ENCODE measurements around the gene PLCH1.

PLCH1 gene

DNA sequence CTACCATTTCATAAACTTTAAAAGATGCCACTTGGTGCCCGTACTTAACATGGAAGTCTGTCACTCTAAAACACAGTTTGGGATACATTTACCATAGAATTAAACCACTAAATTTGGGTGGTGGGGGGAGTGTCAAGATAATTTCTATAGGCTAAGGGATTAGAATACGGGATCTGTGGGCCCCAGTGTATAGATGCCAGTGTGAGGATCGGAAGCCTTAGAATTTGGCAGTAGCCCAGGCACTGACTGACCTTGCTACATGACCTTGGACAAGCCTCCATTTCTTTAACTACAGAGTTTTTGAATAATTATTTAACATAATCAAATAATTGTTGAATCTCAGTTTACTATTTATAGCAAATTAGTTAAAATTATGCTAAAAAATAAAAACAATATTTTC, 375.1 kb downstream of the PLCH1 start:
- no peak for DNase-seq

DNA sequence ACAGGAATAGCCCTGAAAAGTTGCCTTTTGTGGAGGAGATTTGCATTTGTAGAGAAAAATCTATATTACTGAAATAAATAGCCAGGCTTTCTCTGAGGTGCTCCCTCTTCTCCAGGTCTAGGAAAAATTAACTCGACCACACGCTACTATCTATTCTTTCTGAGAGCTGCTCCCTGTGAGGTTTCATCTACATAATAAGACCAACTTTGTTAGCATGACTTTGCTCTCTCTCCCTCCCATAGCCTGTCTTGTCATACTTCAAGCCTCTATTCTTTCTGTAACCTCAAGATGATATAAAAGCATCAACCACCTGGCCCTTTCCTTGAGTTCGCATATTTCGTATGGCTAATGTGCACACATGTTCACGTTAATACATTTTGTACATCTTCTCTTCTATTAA, 375.6 kb downstream of the PLCH1 start:
- DNase-seq: no peak

DNA sequence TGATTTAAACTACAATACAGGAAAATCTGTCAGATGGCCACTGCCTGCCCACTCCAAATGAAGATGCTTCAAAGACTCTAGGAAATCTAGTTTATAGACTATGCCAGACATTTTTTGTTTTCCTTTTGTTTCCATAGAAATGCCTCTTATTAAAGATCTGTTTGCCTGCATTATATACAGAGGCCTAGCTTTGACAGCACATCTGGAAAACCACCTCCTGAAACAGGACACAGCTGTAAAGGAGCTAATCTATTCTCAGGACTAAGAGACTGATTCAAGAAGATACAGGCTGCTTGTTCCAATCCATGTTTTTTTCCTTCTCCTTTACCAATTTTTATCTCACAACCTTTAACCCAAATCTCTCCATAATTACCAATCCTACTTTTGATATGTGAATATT, 376.1 kb downstream of the PLCH1 start:
- no peak for DNase-seq

GRCh38 chr3:155367506-155367905, 377.4 kb downstream of the PLCH1 start:
- DNase-seq: no peak

DNA sequence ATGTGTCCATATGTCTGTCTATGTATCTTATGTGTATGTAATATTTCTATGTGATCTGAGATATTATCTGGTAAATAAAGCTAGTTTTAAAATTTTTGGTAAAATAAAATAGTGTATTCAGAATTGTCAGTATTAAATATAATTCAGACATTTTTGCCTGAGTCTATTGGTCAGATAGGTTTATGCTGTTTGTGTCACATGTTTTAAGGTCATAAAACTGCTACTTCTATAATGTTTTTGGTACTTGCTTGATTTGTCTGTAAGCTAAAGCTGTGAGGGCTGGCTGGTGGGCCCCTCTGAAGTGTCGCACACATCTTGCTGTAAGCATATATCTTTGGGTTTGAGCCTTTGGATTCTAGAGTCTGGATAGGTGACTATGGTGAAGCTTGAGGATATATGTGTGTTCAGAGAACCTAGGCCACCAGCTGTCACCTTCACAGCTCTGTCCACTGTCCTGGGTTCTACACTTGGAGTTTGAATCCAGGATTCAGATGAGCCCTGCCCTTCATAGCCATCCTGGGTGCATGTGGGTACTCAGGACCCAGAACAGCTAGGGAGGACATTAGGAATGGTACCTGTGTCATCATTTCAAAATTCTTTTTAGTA, 379.6 kb downstream of the PLCH1 start:
- DNase-seq: no peak

GRCh38 chr3:155364492-155364891, 380.4 kb downstream of the PLCH1 start:
- DNase-seq: no peak

- no peak for DNase-seq
These were observed 381.2 kb downstream of the PLCH1 start for GRCh38 chr3:155363690-155364070.

GRCh38 chr3:155362808-155363689, 381.8 kb downstream of the PLCH1 start:
- DNase-seq: no peak

- DNase-seq: no peak
These were observed 384.6 kb downstream of the PLCH1 start for GRCh38 chr3:155360281-155360680.

DNA sequence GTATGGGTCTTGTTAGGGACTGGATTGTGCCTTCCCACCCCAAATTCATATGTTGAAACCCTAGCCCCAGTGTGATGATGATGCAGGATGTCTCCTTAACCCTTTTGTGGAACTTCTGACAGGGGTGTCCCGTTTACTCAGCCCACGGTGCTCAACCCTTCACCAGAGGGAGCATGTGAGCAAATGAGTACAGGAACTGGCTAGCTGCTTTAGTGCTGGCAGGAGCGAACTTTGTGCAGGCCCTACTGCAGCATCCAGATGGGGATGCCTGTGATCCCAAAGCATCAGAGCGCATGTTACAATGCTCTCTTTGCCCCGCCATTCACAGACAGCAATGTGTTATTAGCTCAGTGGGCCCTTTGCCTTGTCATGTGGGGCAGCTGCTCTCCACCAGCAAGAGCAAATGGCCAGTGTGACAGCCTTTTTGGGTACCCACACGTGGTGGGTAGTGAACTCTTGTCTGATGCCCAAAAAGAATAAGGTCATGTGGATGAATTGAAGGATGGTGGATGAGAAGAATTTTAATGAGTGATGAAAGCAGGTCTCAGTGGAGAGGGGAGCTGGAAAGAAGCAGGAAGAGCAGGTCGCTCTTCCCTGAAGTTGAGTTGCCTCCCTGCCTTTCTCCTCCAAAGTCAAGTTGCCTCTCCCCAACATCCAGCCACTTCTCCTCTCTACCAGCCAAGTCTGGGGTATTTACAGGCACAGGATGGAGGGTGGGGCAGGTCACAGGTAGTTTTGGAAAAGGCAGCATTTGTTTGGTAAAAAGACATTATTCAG, 388.1 kb downstream of the PLCH1 start:
- DNase-seq: no peak

- DNase-seq: no peak
These were observed 390.2 kb downstream of the PLCH1 start for GRCh38 chr3:155354658-155355057.

- DNase-seq: no peak
These were observed 391.9 kb downstream of the PLCH1 start for GRCh38 chr3:155352900-155353490.

- no peak for DNase-seq
These were observed 394.3 kb downstream of the PLCH1 start for GRCh38 chr3:155350571-155350970.

GRCh38 chr3:155347901-155348300, 397.0 kb downstream of the PLCH1 start:
- DNase-seq: no peak

GRCh38 chr3:155342344-155342743, 402.5 kb downstream of the PLCH1 start:
- DNase-seq: no peak

DNA sequence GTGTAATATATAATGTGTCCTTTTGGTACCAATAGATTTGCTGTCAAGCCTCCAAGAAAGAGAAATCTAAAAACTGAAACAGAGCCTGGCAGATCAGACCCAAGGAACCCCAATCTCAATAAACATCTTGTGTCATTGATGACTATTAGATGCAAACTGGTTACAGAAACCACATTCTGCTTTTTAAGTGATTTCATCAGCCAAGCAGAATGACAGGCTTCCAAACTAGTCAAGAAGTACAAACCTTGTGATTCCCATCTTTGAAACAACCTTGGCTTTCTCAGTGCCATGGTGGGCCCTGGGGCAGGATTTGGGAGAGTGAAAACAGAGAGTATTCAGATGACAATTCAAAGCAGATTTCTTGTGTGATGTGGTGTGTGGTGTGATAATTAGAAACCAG, 405.8 kb downstream of the PLCH1 start:
- no peak for DNase-seq

GRCh38 chr3:155335724-155336354, 409.0 kb downstream of the PLCH1 start:
- no peak for DNase-seq

DNA sequence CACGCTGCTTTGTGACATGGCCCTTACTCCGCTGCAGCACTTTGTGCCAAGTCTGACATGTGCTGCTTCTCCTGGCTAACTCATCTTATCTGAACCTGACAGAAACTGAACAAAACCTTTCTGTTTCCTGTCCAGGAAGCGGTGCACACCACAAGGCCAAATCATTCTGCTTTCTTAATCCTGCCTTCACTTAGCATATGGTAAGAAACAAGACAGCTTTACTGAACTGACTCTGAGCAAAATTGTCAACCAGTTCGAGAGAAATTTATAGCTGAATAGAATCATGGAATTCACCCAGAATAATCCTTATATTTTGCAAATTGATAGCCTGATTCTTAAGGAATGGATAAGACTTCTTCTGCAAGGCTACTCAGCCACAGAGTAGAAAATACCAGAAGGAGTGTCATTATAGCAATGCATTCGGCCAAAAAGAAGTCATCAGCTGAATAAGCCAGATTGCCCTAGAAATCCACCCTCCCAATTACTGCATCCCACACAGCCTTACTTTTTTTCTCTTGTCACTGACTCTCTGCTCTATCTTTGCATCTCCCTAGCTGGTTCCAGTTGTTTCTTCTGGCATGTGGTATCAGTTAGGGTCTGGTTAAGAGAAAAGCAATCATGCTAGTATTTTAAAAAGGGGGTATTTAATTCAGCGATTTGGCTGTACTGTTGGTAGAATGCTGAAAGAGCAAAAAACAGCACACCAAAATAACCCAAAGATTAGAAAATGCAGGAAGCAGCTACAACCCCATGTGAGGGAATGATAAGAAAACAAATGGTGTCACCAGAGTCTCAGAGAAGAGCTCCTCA, 409.8 kb downstream of the PLCH1 start:
- DNase-seq: no peak

DNA sequence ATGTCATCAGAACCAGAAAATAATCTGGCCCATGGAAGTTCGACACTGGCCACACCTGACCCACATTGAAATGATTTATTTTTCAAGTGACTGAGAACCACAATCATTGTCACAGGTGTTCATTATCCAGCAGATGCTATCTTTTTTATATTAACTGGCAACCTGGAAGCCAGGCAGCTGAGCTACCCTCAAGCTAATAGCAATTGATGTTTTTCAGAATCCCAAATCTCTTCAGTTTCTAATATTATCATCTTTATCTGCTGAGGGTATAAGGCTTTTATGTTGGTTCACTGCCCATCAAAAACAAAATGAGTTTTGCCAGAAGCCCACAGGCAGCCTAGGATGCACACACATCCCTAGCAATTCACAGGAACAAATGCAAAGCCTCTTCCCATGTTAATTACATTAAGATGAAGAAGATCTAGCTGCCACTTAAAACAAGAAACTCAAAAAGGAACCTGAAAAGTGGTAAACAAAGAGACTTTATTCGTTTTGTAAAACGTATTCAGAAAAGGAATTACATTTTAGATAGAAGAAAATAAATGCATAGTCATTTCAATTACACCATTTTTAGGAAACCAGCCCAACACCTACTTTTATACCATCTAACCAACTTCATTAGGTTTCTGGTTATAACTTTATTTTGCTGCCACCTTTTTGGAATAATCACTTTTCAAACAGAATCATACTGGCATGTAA, 410.5 kb downstream of the PLCH1 start:
- no peak for DNase-seq

DNA sequence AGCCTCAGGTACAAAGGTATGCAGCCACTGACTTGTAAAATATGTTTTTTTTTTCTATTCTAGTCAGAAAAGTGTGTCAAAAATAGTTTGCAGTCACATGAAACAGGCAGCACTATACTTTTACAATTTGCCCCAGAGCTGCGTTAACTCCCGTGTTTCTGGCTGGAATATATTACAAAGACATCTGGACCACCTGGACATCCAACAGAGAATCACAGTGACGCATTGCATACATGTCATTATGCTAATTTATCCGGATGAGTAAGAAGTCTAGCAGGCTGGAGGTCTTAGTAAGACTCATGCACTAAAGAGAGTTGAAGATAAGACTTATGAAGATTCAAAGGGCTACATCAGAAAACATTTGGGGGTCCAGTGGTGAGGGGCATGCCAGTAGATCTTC, 412.2 kb downstream of the PLCH1 start:
- no peak for DNase-seq

DNA sequence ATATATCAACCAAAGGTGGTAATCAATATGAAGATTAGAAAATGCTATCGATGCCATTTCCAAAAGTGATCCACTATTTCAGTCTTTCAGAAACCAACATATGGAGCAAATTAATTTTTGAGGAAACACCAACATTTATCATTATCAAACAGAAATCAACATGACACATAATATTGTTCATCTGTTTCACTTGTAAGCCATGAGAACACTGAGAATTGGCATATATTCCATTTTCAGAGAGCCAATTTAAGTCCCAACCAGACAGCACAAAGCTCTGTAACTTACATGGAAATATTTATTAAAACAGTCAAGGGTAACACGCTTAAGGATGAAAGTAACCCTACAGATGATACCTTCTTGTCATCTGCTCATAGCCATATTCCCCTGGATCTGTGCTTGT, 413.8 kb downstream of the PLCH1 start:
- no peak for DNase-seq
